GM23248 (cell line): ENCODE measurements around the gene CFAP61. TPM values are rescaled to one million over a fixed set of nuclear protein-coding genes. Genes with fewer than 3 reads are reported as not detected.

ENCODE experiments used
- DNase-seq: peaks from one replicate; pipeline ENCODE4 v3.0.0-alpha.2; 2015
- H2AFZ ChIP-seq: fragments of 200-600 bp; sonication (generic); 2 replicates; pipeline ENCODE4 v1.6.1; 2016; ENCODE audit warnings: antibody characterized with exemption
- H3F3A ChIP-seq: fragments of 200-600 bp; sonication (generic); 2 replicates; pipeline ENCODE4 v1.6.1; 2016; ENCODE audit warnings: mild to moderate bottlenecking, antibody characterized with exemption, mixed run types; ENCODE audit not compliant: insufficient read depth
- H3K27ac ChIP-seq: fragments of 200-600 bp; sonication (generic); 2 replicates; pipeline ENCODE4 v1.5.1; 2016; ENCODE audit warnings: mild to moderate bottlenecking
- H3K27me3 ChIP-seq: fragments of 200-600 bp; sonication (generic); replicated peaks from 2 replicates; pipeline ENCODE4 v1.6.1; 2016; ENCODE audit warnings: mild to moderate bottlenecking; ENCODE audit not compliant: insufficient read depth
- H3K36me3 ChIP-seq: fragments of 200-600 bp; sonication (generic); 2 replicates; pipeline ENCODE4 v1.6.1; 2016; ENCODE audit warnings: low read depth, mild to moderate bottlenecking
- H3K4me1 ChIP-seq: fragments of 200-600 bp; sonication (generic); 2 replicates; pipeline ENCODE4 v1.6.1; 2016; ENCODE audit warnings: mild to moderate bottlenecking; ENCODE audit not compliant: insufficient read depth
- H3K4me2 ChIP-seq: fragments of 200-600 bp; sonication (generic); one replicate; pipeline ENCODE4 v1.6.1; 2016; ENCODE audit warnings: mild to moderate bottlenecking; ENCODE audit not compliant: unreplicated experiment
- H3K4me3 ChIP-seq: fragments of 200-600 bp; sonication (generic); 2 replicates; pipeline ENCODE4 v1.5.1; 2016; ENCODE audit warnings: mild to moderate bottlenecking
- H3K79me2 ChIP-seq: fragments of 200-600 bp; sonication (generic); 2 replicates; pipeline ENCODE4 v1.6.1; 2016; ENCODE audit warnings: mild to moderate bottlenecking; ENCODE audit not compliant: insufficient read depth
- H3K9ac ChIP-seq: fragments of 200-600 bp; sonication (generic); 2 replicates; pipeline ENCODE4 v1.6.1; 2016; ENCODE audit warnings: mild to moderate bottlenecking
- H3K9me2 ChIP-seq: fragments of 200-600 bp; sonication (generic); 2 replicates; pipeline ENCODE4 v1.6.1; 2016; ENCODE audit warnings: mixed run types, mild to moderate bottlenecking, moderate library complexity; ENCODE audit not compliant: insufficient read depth
- H3K9me3 ChIP-seq: fragments of 200-600 bp; sonication (generic); one replicate; pipeline ENCODE4 v1.6.1; 2017; ENCODE audit warnings: low read depth
- H4K20me1 ChIP-seq: fragments of 200-600 bp; sonication (generic); 2 replicates; pipeline ENCODE4 v1.6.0; 2016; ENCODE audit not compliant: insufficient read depth
- EZH2 ChIP-seq: fragments of 200-600 bp; sonication (generic); IDR thresholded peaks from 2 replicates; pipeline ENCODE4 v1.6.1; 2018; ENCODE audit warnings: antibody characterized with exemption, mild to moderate bottlenecking; ENCODE audit not compliant: insufficient read depth, poor library complexity, severe bottlenecking
- EZH2phosphoT487 ChIP-seq: fragments of 200-600 bp; sonication (generic); IDR thresholded peaks from 2 replicates; pipeline ENCODE4 v1.6.1; 2018; ENCODE audit warnings: antibody characterized with exemption, moderate library complexity, mild to moderate bottlenecking, low read depth; ENCODE audit not compliant: insufficient read depth
- WGBS, 2 experiments: methylation state at CpG; one replicate each; pipeline ENCODE4 v1.1.6; 2015 to 2017; ENCODE audit warnings: low lambda C conversion rate in 2 of 2, low coverage in 1 of 2; ENCODE audit errors: missing lambda C conversion rate in 2 of 2; 5-methylcytosine and 5-hydroxymethylcytosine counted together
- in situ Hi-C: fragments of 300-500 bp; cut with MboI; formaldehyde crosslinking; loops from 2 replicates; pipeline ENCODE4 v1.15.0; 2020
- polyA plus RNA-seq: library from polyadenylated mRNA; unstranded; fragments of >200 nt; fragmentation: Nextera tagmentation; extraction: Ambion mirVana; gene quantifications from 2 replicates; pipeline ENCODE4 v1.2.1, GENCODE V29; 2016
- total RNA-seq: library from RNA; depleted of rRNA; stranded (reverse); fragments of >200 nt; shearing (Covaris generic); gene quantifications from 2 replicates; pipeline ENCODE4 v1.2.3, GENCODE V29; 2014

The CFAP61 gene
- total and polyA plus RNA-seq, 2 experiments from 2014 or later: not detected

GRCh38 chr20:20331156-20331555 is 278.8 kb downstream of the CFAP61 start:
- H4K20me1 ChIP-seq: no peaks in the 10 kb centered on the region
- no peaks in the 10 kb centered on the region for H3K4me1 ChIP-seq
- H3K4me2 ChIP-seq: no peak overlapping the region
- no peak overlapping the region for H3K9ac ChIP-seq
- no peaks in the 10 kb centered on the region; the same call in 1 of the 2 replicates for H3K27me3 ChIP-seq
- H3K27ac ChIP-seq: no peak overlapping the region
- WGBS, 2 experiments: 24 to 32% methylated on average over 1 of the region's 1 CpG
- H3K36me3 ChIP-seq: no peaks in the 10 kb centered on the region
- no peaks in the 10 kb centered on the region for H3K9me3 ChIP-seq
- no peak overlapping the region for H2AFZ ChIP-seq
- H3K4me3 ChIP-seq: no peak overlapping the region
- TF ChIP-seq EZH2phosphoT487 (no peak), EZH2 (no peak)
- H3K79me2 ChIP-seq: no peaks in the 10 kb centered on the region
- in situ Hi-C loops: no loop called here
- no peaks in the 10 kb centered on the region for H3F3A ChIP-seq
- no peaks in the 10 kb centered on the region for H3K9me2 ChIP-seq
- DNase-seq: no peak

GRCh38 chr20:20331817-20332216 is 279.5 kb downstream of the CFAP61 start:
- Histone ChIP-seq H3K4me3 (no peak overlapping the region), H3K4me1 (no peaks in the 10 kb centered on the region), H2AFZ (no peak overlapping the region), H3F3A (no peaks in the 10 kb centered on the region), H3K27ac (no peak overlapping the region), H3K36me3 (no peaks in the 10 kb centered on the region), H3K9ac (no peak overlapping the region), H3K9me2 (no peaks in the 10 kb centered on the region), H4K20me1 (no peaks in the 10 kb centered on the region), H3K27me3 (no peaks in the 10 kb centered on the region; the same call in 1 of the 2 replicates), H3K79me2 (no peaks in the 10 kb centered on the region), H3K9me3 (no peaks in the 10 kb centered on the region), H3K4me2 (no peak overlapping the region)
- DNase-seq: no peak
- in situ Hi-C loops: no loop called here
- no peak for TF ChIP-seq EZH2
- TF ChIP-seq EZH2phosphoT487: no peak
- WGBS, 2 experiments: 66 to 78% methylated on average over 2 of the region's 2 CpGs

GRCh38 chr20:20333866-20334265 is 281.5 kb downstream of the CFAP61 start:
- in situ Hi-C loops: no loop called here
- H3K27me3 ChIP-seq: no peaks in the 10 kb centered on the region; the same call in 1 of the 2 replicates
- 62 to 66% methylated on average over 6 of the region's 6 CpGs for WGBS, 2 experiments

GRCh38 chr20:20334489-20334888 is 282.2 kb downstream of the CFAP61 start:
- Histone ChIP-seq H3K4me3 (no peak overlapping the region), H3K4me2 (no peak overlapping the region), H3K9me2 (no peaks in the 10 kb centered on the region), H3K9ac (no peak overlapping the region), H3K27me3 (no peaks in the 10 kb centered on the region; the same call in 1 of the 2 replicates), H3K4me1 (no peaks in the 10 kb centered on the region), H2AFZ (no peak overlapping the region), H3K79me2 (no peaks in the 10 kb centered on the region), H3K36me3 (no peaks in the 10 kb centered on the region), H3F3A (no peaks in the 10 kb centered on the region), H3K27ac (no peak overlapping the region), H3K9me3 (no peaks in the 10 kb centered on the region), H4K20me1 (no peaks in the 10 kb centered on the region)
- in situ Hi-C loops: no loop called here
- DNase-seq: no peak
- WGBS, 2 experiments: 1% methylated on average over 5 of the region's 5 CpGs
- TF ChIP-seq EZH2phosphoT487 (no peak), EZH2 (no peak)

More at GRCh38 chr20:20333866-20334265, 281.5 kb downstream of the CFAP61 start:
- Histone ChIP-seq H2AFZ (no peak overlapping the region), H3K9ac (no peak overlapping the region), H4K20me1 (no peaks in the 10 kb centered on the region), H3K4me2 (no peak overlapping the region), H3K4me1 (no peaks in the 10 kb centered on the region), H3K79me2 (no peaks in the 10 kb centered on the region), H3K27ac (no peak overlapping the region), H3K9me2 (no peaks in the 10 kb centered on the region), H3K9me3 (no peaks in the 10 kb centered on the region), H3F3A (no peaks in the 10 kb centered on the region), H3K4me3 (no peak overlapping the region), H3K36me3 (no peaks in the 10 kb centered on the region)
- no peak for DNase-seq
- TF ChIP-seq EZH2phosphoT487 (no peak), EZH2 (no peak)

GRCh38 chr20:20338133-20338730 is 285.9 kb downstream of the CFAP61 start:
- H3K9me2 ChIP-seq: no peaks in the 10 kb centered on the region
- no peak overlapping the region for H3K27ac ChIP-seq
- H3K9me3 ChIP-seq: no peaks in the 10 kb centered on the region
- H3K36me3 ChIP-seq: no peaks in the 10 kb centered on the region
- no peaks in the 10 kb centered on the region for H3K4me1 ChIP-seq
- DNase-seq: no peak
- no peak overlapping the region for H3K4me2 ChIP-seq
- H3K79me2 ChIP-seq: no peaks in the 10 kb centered on the region
- TF ChIP-seq EZH2: no peak
- TF ChIP-seq EZH2phosphoT487: no peak
- H3K4me3 ChIP-seq: no peak overlapping the region
- H2AFZ ChIP-seq: no peak overlapping the region
- no peaks in the 10 kb centered on the region for H3F3A ChIP-seq
- in situ Hi-C loops: no loop called here
- H3K27me3 ChIP-seq: no peaks in the 10 kb centered on the region
- H4K20me1 ChIP-seq: no peaks in the 10 kb centered on the region
- H3K9ac ChIP-seq: no peak overlapping the region
- WGBS, 2 experiments: 65 to 67% methylated on average over 14 of the region's 14 CpGs
